MM.1S (cell line): ENCODE data around the gene FMOD.

Experiments
- EZH2 ChIP-seq: fragments of 300-600 bp; sonication (generic); optimal IDR thresholded peaks from 2 replicates; pipeline ENCODE3; 2017; ENCODE audit warnings: low read depth, mild to moderate bottlenecking, antibody characterized with exemption, low read length, mixed read lengths
- TF ChIP-seq, protein P1 (sequence below): fragments of 300-600 bp; sonication (generic); IDR thresholded peaks from 2 replicates; pipeline ENCODE4 v1.5.1; 2016; ENCODE audit warnings: antibody characterized with exemption, low read length, mixed read lengths

DNA sequence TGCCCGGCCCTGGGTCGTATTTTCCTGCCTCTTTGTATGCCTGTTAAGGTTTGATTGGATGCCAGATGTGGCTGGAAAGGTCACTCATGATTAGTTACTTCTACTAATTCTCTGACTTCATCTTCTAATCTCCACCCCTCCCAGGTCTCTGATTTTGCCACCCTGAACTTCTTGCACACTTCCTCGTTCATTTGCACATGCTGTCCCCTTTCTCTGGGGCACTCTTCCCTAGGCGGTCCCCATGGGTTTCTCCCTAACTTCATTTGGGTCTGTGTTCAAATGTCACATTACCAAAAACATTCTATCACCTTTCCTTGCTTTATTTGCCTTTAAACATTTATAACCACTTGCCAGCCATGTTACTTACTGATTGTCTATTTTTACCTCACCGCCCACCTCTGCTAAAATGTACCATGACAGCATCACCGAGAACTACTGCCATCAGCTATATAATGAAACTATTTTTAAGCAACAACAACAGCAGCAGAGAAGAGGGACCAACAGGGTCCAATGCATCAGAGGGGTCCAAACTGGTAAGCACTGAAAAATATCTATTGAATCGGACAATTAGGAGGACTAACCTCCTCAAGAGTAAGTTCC is 45.8 kb upstream of the FMOD start:
- TF ChIP-seq, protein P1, sequence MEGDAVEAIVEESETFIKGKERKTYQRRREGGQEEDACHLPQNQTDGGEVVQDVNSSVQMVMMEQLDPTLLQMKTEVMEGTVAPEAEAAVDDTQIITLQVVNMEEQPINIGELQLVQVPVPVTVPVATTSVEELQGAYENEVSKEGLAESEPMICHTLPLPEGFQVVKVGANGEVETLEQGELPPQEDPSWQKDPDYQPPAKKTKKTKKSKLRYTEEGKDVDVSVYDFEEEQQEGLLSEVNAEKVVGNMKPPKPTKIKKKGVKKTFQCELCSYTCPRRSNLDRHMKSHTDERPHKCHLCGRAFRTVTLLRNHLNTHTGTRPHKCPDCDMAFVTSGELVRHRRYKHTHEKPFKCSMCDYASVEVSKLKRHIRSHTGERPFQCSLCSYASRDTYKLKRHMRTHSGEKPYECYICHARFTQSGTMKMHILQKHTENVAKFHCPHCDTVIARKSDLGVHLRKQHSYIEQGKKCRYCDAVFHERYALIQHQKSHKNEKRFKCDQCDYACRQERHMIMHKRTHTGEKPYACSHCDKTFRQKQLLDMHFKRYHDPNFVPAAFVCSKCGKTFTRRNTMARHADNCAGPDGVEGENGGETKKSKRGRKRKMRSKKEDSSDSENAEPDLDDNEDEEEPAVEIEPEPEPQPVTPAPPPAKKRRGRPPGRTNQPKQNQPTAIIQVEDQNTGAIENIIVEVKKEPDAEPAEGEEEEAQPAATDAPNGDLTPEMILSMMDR, result no peak
- TF ChIP-seq EZH2, result no peak
